Uterus (tissue), 4 donors: ENCODE measurements around the gene PRSS27. TPM values are rescaled to one million over a fixed set of nuclear protein-coding genes. Genes with fewer than 3 reads are reported as not detected.

ENCODE experiments used
- DNase-seq, 2 donors: peaks; one replicate each; pipeline ENCODE4 v3.0.0-alpha.2; 2019 to 2020
- H3K27ac ChIP-seq, 2 donors: fragments of 200-600 bp; sonication (generic); 1 replicate in 1 of 2; 2 replicates in 1 of 2; pipeline ENCODE4 v1.5.1; 2016 to 2018
- H3K27me3 ChIP-seq, 2 donors: fragments of 200-600 bp; sonication (generic); one replicate each; pipeline ENCODE4 v1.5.1; 2018 to 2019; ENCODE audit warnings: control low read depth in 1 of 2
- H3K36me3 ChIP-seq, 2 donors: fragments of 200-600 bp; sonication (generic); one replicate each; pipeline ENCODE4 v1.5.1; 2019; ENCODE audit warnings: control low read depth in 1 of 2
- H3K4me1 ChIP-seq, 2 donors: fragments of 200-600 bp; sonication (generic); one replicate each; pipeline ENCODE4 v1.5.1; 2018 to 2019; ENCODE audit warnings: control low read depth in 1 of 2
- H3K4me3 ChIP-seq, 2 donors: fragments of 200-600 bp; sonication (generic); 1 replicate in 1 of 2; 2 replicates in 1 of 2; pipeline ENCODE4 v1.5.1; 2018 to 2019; ENCODE audit warnings: mild to moderate bottlenecking in 1 of 2
- H3K9me3 ChIP-seq, 2 donors: fragments of 200-600 bp; sonication (generic); one replicate each; pipeline ENCODE4 v1.5.1; 2019; ENCODE audit warnings: control low read depth in 1 of 2
- POLR2A ChIP-seq, 2 donors: fragments of 450-650 bp; IDR thresholded peaks; one replicate each; pipeline ENCODE4 v1.6.1; 2016; ENCODE audit warnings: antibody characterized with exemption in 2 of 2, mild to moderate bottlenecking in 1 of 2, moderate library complexity in 1 of 2
- intact Hi-C: fragments of 100-400 bp; cut with DNase I; formaldehyde crosslinking; loops from one replicate; pipeline ENCODE4 v1.15.1; 2023; ENCODE audit warnings: low total_unique reads
- total RNA-seq, 4 donors: library from RNA; depleted of rRNA in 3 of 4; stranded (reverse); fragments of >200 nt in 3 of 4; gene quantifications; one replicate each; pipeline versions ENCODE4 v1.1.0 to v1.2.4, GENCODE V29; 2014 to 2023
- TF ChIP-seq, protein P1 (sequence below), 4 experiments: fragments of 200-600 bp in 2 of 4; fragments of 450-650 bp in 2 of 4; sonication (generic) in 2 of 4; IDR thresholded peaks; one replicate each; pipeline ENCODE4 v1.5.1; 2016 to 2019; ENCODE audit warnings: antibody characterized with exemption in 4 of 4, mild to moderate bottlenecking in 2 of 4, moderate library complexity in 1 of 4
- donor health status: DM: yes; HTN: yes; CAD: no.

The PRSS27 gene
- total RNA-seq, 4 donors from 2014 or later: 0.83 to 1.3 TPM; not detected in 2

DNA sequence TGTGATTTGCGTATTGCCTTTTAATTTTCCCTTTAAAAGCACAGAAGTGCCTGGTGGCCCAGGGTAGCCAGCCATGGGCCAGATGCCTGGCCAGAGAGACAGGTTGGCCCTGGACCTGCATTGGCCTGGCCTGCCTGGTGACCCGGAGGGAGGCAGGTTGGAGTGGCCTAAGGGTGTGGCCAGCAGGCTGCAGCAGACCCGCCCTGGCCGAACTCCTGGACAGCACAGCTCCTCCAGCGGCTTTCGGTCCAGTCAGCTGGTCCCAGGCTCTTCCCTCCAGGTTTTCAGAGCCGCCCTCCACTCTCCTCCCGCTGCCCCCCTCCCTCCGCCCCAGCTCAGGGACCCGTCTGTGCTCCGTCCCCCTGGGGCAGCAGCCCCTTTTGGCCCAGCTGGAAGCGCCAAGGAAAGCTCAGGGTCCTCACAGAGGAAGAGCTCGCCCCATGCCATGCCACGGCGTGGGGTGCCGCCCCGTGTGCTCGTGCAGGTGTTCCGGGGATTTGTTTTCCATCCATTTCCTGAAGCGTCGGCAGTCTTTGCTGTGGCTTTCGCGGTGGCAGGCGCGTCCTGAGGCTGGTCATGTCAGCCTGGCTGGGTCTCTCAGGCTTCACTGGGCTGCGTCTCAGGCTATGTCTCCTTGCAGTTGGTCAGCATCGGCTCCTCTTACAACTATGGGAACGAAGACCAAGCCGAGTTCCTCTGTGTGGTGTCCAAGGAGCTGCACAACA is 18.1 kb downstream of the PRSS27 start:
- intact Hi-C loops: no loop called here
- Histone ChIP-seq H3K36me3 (no peaks in the 10 kb centered on the region), H3K4me1 (no peaks in the 10 kb centered on the region), H3K4me3 (no peak overlapping the region), H3K27me3 (no peaks in the 10 kb centered on the region), H3K27ac (no peak overlapping the region), H3K9me3 (no peaks in the 10 kb centered on the region)
- no peak for DNase-seq
- TF ChIP-seq, protein P1, sequence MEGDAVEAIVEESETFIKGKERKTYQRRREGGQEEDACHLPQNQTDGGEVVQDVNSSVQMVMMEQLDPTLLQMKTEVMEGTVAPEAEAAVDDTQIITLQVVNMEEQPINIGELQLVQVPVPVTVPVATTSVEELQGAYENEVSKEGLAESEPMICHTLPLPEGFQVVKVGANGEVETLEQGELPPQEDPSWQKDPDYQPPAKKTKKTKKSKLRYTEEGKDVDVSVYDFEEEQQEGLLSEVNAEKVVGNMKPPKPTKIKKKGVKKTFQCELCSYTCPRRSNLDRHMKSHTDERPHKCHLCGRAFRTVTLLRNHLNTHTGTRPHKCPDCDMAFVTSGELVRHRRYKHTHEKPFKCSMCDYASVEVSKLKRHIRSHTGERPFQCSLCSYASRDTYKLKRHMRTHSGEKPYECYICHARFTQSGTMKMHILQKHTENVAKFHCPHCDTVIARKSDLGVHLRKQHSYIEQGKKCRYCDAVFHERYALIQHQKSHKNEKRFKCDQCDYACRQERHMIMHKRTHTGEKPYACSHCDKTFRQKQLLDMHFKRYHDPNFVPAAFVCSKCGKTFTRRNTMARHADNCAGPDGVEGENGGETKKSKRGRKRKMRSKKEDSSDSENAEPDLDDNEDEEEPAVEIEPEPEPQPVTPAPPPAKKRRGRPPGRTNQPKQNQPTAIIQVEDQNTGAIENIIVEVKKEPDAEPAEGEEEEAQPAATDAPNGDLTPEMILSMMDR (IDR thresholded peaks at IDR 0.05): no peak
- TF ChIP-seq POLR2A (IDR thresholded peaks at IDR 0.05): no peak

DNA sequence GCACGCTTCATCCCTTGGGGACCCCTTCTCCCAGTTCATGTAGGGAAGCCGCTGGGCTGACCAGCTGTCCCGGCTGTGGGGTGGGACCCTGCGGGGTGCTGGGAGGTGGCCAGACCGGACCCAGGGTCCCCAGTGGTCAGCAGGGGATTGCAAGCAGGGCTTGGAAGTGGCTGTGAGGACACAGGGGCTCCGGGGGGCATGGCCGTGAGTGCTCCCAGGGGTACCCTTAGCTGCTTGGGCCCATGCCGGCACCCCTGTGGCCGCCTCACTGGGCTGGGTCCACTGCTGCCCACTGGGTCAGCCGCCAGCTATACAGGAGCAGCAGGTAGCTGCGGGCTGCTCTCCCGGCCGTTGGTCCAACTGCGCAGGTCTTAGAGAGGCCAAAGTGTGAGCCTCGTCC is 18.8 kb downstream of the PRSS27 start:
- TF ChIP-seq POLR2A (IDR thresholded peaks at IDR 0.05): no peak
- TF ChIP-seq, protein P1 (IDR thresholded peaks at IDR 0.05): no peak
- no peaks in the 10 kb centered on the region for H3K27me3 ChIP-seq
- H3K36me3 ChIP-seq: no peaks in the 10 kb centered on the region
- H3K27ac ChIP-seq: no peak overlapping the region
- intact Hi-C loops: no loop called here
- no peak for DNase-seq
- no peaks in the 10 kb centered on the region for H3K9me3 ChIP-seq
- H3K4me3 ChIP-seq: no peak overlapping the region
- H3K4me1 ChIP-seq: no peaks in the 10 kb centered on the region

DNA sequence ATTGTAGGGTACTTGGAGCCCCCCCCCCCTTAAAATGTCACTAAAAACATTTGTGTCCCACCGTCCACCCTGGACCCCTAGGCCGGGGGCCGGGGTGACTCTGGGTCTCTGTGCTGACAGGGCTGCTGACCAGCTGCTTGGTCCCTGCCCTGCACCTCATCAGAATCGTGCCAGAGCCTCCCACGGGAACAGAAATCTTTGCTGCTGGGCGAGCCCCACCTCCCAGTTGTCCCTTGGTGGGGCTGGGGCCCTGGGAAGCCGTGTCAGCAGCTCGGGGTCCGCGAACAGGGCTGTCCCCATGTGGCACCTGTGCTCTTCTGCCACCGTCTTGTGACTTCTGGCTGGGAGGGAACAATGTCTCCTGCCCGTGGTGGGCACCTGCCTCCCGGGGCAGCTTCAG is 19.2 kb downstream of the PRSS27 start:
- no peaks in the 10 kb centered on the region for H3K27me3 ChIP-seq
- H3K4me3 ChIP-seq: no peak overlapping the region
- H3K4me1 ChIP-seq: no peaks in the 10 kb centered on the region
- H3K9me3 ChIP-seq: no peaks in the 10 kb centered on the region
- TF ChIP-seq POLR2A (IDR thresholded peaks at IDR 0.05): no peak
- TF ChIP-seq, protein P1 (IDR thresholded peaks at IDR 0.05): no peak
- no peak for DNase-seq
- H3K27ac ChIP-seq: no peak overlapping the region
- intact Hi-C loops: no loop called here
- H3K36me3 ChIP-seq: no peaks in the 10 kb centered on the region

DNA sequence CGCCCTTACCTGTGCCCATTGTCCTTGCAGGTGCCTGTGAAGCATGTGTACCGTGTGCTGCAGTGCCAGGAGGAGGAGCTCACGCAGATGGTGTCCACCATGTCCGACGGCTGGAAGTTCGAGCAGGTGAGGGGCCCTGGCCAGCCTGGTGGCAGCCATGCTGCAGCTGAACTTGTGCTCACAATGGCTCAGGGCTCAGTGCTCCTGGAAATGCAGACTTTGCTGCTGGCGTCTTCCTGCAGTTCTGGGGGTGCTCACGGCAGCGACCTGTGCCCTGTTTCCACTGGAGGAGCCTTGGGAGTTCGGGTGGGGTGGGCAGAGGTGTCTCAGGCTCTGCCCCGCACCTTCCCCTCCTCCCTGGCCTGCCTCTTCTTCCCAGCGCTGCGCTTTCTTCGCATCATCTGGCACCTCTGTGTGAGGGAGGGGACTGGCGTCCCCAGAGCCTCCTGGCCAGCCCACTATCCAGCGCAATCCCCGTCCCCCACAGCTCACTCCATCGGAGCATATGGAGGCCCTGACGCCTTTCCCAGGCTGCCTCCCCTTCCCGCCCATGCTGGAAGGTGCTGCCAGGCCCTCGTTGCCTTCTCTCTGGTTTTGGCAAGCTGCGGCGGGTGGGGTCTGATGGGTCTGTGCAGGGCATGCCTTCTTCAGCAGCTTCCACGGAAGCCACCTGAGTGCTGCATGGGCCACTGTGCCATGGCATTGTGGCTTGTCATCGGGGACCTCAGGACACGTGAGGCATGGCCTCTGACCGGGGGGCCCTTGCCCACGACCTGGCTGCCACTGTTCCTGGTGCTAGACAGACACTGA is 20.0 kb downstream of the PRSS27 start:
- H3K36me3 ChIP-seq: no peaks in the 10 kb centered on the region
- DNase-seq: no peak
- no peaks in the 10 kb centered on the region for H3K4me1 ChIP-seq
- intact Hi-C loops: no loop called here
- no peak overlapping the region for H3K27ac ChIP-seq
- no peaks in the 10 kb centered on the region for H3K9me3 ChIP-seq
- H3K4me3 ChIP-seq: no peak overlapping the region
- TF ChIP-seq POLR2A (IDR thresholded peaks at IDR 0.05): no peak
- TF ChIP-seq, protein P1 (IDR thresholded peaks at IDR 0.05): no peak
- no peaks in the 10 kb centered on the region for H3K27me3 ChIP-seq
